ENCODE data around the gene PGAM5.
A peak's percentile ranks its signal among the peaks of the same experiment; 100 is the strongest.

Gene PGAM5

DNA sequence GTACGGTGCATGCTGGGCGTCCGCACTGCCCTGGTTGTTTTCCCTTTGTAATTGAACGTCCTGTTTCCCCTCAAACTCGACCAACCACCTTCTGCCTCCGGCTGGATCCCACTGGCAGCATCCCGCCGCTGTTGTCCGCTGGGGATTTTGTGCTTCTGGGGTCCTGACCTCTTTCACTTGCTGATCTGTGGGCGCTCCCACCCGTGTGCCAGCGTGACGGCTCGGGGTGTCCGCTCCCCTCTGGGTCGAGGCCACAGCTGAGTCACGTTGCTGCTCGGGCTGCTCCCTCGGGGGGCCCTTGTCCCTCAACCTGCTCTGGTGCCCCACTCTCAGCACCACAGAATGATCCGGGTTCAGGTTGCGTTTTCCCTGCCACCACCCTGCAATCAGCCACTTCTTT lies 8.0 kb downstream of the PGAM5 start:
- no peak overlapping the region for H3K27ac ChIP-seq
- H3K4me3 ChIP-seq, result no peak overlapping the region

DNA sequence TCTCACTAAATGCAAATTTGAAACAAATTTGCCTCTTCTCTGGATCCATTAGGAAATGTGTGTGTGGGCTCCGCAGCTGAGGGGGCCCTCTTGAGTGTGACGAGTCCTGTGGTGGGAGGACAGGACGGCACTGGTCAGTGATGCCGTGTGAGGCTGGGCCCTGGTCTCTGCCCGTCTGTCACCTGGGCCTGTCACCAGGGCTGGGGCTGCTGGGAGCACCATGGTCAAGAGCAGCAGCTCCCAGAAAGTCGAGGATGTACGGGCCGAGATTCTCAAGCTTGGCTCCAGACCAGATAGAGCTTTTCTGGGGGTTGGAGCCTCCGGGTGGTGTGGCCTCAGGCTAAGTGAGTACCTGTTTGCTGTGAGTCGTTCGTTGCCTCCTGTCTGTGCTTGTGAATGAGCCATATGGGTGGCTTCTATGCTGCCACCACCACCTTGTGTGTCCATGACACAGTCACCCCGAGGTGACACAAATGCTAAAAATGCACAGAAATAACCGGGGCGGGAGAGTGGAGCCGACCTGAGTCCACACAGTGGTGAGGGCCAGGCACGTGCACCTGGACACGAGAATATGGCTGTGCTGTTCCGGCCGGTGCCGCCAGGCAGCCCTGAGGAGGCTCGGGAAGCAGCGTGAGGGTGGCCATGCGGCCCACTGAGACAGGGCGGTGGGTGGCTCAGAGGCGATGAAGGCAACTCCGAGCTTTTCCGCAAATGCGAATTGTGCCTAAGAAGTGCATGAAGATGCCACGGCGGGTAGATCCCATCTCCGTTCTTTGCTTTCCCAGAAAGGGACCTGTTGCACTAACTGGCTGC lies 8.7 kb downstream of the PGAM5 start:
- no peak overlapping the region for H3K4me3 ChIP-seq
- H3K27ac ChIP-seq, result no peak overlapping the region

DNA sequence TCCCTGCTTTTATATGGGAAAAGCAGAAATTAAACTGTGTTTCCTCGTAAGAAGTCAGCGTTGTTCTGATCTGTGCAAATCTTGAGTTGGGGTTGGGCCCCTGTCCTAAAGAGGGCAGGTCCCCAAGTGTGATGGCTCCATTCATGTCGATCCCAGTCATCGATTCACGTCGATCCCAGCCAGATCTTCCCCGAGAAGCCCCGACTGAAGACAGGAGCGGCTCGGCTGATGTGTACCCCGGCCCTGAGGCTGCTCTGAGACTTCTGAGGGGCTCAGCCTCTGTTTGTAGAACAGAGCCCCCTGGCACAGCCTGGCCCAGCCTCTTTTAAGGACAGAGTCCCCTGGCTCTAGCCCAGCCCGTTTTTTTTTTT lies 9.3 kb downstream of the PGAM5 start:
- no peak overlapping the region for H3K27ac ChIP-seq
- H3K4me3 ChIP-seq, result no peak overlapping the region

DNA sequence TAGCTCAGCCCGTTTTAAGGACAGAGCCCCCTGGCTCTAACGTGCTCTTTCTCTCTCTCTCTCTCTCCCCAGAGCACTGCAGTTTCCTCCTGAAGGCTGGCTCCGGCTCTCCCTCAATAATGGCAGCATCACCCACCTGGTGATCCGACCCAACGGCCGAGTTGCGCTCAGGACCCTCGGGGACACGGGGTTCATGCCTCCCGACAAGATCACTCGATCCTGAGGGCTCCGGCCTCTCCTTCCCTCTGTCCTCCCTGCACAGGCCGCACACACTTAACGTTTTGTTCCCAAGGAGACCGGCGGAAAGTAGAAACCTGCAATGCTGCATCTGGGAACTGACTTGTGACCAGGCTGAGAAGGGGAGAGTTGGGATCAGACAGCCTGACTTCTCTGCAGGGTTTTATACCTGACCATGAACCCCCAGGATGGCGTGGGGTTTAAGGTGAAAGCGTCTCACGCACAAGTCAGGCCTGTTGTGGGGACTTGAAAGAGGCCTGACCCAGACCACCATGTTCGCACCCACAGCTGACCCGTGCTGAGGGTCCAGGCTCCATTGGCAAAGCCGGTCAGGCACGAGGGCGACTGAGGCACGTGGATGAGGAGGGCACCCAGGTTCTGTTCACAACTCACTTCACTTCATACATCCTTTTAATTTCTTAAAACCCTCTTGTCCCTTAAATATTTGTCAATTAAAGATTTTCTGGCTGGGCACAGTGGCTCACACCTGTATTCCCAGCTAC lies 10.1 kb downstream of the PGAM5 start:
- H3K4me3 ChIP-seq, result no peak overlapping the region
- no peak overlapping the region for H3K27ac ChIP-seq

DNA sequence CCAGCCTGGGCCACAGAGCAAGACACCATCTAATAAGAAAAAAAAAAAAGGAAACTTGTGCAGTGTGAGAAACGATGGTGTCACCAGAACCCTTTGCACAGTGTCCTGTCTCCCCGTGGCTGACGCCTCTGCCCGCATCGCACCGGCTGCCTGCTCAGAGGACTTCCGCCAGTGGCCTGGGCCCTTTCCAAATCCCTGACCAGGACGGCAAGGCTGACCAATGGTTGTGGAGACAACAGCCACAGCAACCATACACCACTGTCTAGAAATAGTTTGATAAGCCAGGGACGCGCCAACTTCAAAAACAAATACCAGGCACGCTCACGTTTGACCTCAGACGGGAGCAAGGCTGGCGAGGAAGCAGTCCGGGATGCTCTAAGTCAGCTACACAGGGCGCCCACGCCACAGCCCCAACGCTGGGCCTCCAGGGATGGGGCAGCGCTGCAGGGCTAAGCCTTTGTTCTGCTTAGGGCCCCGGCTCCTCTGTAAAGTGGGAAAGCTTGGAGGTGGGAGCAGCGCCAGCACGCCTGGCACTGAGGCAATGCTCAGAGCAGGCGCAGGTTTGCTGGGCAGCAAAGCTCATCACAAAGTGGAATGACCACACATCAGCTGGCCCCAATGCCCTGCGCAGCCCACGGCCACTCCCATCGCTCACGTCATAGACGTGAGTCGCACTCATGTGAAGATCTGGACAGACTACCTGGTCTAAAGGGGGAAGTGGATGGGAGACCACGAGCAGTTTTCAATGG lies 12.5 kb downstream of the PGAM5 start:
- H3K27ac ChIP-seq, result no peak overlapping the region
- no peak overlapping the region for H3K4me3 ChIP-seq

DNA sequence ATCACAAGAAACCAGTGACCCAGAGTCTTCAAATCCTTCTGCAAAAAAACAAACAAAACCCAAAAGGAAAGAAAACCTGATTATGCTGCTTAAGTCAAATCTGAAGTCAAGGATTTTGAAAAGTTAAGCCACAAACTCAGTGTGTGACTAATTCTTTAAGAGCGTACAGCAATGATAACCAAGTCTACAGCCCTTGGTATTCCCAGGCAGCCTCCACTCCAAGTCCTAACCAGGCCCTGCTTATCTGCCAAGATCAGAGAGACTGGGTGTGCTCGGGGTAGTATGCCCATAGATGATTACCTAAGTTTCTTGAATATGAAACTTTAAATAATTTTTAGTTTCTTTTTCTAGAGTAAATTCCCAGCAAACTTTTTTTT lies 13.1 kb downstream of the PGAM5 start:
- Histone ChIP-seq H3K4me3 (no peak overlapping the region), H3K27ac (peak overlapping the region in 1 of 21 experiments; percentile 42)

DNA sequence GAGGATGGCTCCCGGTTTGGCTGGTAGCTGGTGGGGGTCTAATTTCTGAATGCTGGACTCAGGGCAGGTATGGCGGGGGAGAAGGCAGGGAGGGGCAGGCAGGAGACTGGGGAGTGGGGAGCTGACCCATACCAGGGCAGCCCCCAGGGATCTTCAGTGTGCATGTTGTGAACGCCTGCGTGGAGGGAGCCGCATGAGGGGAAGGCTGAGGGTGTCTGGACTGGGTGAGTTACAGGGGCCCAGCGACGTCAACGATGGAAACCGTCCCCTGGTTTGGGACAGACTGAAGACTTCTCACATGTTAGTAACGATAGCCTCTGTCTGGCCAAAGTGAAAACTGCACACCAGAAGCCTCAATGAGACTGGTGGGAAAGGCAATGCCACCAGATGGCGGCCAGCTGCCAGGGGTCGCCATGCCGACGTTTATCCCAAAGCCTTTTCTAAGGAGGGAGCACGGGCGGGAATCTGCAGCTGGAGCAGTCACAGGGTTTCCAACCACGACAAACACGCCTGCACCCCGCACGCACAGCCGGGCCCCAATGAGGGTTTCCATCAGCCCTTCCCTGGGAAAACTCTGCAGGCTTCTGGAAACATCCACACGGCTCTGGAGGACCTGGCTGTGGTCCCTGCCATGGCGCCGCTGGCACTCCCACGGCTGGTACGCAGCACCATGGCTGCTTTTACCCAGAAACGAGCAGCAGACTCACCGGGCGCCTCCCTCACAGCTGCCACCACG lies 14.0 kb downstream of the PGAM5 start:
- no peak overlapping the region for H3K27ac ChIP-seq
- no peak overlapping the region for H3K4me3 ChIP-seq

DNA sequence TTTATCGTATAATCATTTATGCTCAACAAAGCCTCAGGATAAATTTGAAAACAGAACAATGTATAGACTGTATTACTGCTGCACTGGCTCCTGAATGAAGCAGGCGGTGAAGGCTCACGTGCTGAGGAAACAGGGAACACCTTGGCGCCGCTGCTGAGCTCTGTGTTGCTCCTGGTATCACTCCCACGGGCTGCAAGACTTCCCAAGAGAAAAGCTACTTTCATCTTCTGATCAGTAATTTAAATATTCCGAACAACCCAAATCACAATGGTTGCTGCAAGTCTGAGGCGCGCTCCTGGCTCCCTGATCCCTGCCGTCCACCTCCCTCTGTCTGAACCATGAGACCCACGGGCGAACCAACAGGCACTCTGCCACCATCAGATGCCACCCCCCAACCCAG lies 15.7 kb downstream of the PGAM5 start:
- no peak overlapping the region for H3K27ac ChIP-seq

DNA sequence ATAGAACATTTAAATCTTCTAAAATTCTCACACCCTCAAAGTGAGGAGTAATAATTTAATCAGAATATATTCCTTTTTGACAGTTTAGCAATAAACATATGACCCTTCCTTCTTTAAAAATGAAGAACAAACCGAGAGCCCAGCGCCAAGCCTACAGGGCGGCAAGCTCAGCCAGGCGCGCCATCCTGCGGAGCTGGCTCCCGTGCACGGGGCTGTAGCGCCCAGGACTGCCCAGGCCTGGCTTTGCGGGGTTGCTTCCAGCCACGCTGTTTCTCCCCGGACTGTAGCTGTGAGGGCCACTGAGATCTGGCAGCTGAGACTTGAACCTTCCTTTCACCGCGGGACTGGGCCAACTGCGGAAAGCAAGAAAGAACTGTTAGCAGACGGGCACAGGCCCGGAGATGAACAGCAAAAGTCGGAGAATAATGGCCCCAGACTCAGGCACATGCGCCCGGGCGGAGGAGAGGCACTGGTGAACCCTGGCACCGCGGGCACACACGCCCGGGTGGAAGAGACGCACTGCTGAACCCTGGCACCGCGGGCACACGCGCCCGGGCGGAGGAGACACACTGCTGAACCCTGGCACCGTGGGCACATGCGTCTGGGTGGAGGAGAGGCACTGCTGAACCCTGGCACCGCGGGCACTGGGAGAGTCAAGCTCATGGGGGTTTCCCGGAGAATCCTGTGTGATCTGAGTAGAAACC lies 16.6 kb downstream of the PGAM5 start:
- Histone ChIP-seq H3K4me3 (no peak overlapping the region), H3K27ac (no peak overlapping the region)

More for the DNA sequence above, 15.7 kb downstream of the PGAM5 start:
- H3K4me3 ChIP-seq, result no peak overlapping the region

DNA sequence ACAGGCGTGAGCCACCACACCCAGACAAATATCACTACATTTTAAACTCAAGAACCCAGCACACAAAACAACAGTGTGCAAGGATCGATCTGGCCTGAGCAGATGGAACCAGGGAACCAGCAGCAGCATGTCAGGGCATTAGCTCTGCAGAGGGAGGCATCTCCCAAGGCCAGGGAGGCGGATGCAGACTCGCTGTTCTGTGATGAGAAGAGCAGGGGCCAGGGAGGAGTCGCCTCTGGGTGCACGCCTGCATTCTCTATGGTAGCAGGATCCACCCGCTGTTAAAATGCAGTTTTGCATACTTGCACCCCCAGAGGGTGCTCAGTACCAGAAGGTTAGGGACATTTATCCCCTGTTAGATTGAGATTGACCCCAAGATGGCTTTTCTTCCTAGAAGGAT lies 17.9 kb downstream of the PGAM5 start:
- Histone ChIP-seq H3K4me3 (no peak overlapping the region), H3K27ac (no peak overlapping the region)

DNA sequence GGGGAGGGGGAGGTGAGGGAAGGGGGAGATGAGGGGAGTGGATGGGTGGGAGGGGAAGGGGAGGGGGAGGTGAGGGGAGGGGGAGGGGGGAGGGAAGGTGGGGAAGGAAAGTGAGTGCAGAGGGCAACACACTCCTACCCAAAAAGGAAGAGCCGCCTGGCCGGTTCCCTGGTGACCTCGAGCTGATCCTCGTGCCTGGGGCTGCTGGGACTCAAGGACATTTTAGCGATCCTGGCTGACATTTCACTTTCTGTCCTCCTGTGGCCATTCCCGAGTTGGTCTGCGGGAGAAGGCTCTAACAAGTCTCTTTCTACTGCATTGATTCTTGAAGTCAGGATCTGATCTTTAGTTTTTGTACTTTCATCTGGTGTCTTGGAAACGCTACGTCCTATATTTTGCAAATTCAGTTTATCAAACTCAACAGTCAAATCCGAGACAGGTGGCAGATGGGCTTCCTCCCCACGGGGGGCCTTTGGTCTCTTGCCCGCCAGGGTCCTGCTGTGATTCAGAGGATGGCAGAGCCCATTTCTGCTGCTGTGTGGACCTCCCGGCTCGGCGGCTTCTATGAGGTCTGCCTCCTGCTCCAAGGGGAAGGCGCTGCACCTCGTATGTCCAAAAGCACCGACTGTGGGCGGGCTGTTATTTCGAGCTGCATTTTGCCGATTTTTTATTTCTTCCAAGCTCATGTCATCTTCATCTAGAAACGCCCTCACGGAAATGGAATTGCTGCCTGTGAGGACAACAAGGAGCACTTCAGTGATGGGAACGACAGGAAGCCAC lies 19.1 kb downstream of the PGAM5 start:
- Histone ChIP-seq H3K27ac (no peak overlapping the region), H3K4me3 (no peak overlapping the region)

DNA sequence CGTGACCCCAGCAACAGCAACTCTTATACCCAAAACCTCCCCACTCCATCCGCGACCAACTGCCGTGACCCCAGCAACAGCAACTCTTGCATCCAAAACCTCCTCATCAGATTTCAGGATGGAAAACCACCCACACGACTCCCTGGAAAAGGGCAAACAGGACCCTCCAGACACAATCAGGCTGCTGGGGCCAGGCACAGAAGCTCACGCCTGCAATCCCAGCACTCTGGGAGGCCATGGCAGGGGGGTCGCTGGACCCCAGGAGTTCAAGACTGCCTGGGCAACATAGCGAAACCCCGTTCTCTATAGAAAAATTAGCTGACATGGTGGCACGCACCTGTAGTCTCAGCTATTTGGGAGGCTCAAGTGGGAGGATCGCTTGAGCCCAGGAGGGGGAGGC lies 19.7 kb downstream of the PGAM5 start:
- Histone ChIP-seq H3K27ac (no peak overlapping the region), H3K4me3 (no peak overlapping the region)

DNA sequence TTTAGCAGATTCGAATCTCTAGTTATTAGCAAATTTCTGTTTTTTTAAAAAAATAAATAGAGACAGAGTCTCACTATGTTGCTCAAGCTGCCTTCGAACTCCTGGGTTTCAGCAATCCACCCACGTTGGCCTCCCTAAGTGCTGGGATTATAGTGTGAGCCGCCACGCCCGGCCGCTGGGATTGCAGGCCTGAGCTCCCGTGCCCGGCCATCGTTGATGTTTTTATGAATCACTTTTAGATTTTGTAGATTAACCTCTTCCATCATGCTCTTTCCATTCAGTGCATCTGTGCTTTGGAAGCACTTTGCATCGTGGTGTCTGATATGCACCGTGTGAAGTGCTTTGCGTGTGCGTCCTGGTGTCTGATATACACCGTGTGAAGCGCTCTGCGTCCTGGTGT lies 20.9 kb downstream of the PGAM5 start:
- H3K27ac ChIP-seq, result no peak overlapping the region

DNA sequence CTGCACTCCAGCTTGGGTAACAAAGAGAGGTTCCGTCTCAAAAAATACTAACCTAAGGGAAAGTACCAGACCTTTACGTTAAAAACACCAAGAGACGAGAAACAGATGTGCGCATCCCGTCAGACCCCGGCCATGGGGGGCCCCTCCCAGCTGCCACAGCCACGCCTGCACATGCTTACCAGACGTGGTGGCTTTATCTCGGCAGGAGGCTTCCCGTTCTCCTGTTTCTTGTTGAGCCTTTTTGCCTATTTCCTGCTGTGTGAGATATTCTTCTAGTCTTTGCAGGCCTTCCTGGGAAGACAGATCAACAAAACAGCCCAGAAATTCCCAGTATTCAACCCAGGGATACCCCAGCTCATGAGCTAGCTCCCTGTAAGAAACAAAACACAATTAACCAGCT lies 23.6 kb downstream of the PGAM5 start:
- no peak overlapping the region for H3K27ac ChIP-seq
- no peak overlapping the region for H3K4me3 ChIP-seq

More for the DNA sequence above, 20.9 kb downstream of the PGAM5 start:
- H3K4me3 ChIP-seq, result no peak overlapping the region

DNA sequence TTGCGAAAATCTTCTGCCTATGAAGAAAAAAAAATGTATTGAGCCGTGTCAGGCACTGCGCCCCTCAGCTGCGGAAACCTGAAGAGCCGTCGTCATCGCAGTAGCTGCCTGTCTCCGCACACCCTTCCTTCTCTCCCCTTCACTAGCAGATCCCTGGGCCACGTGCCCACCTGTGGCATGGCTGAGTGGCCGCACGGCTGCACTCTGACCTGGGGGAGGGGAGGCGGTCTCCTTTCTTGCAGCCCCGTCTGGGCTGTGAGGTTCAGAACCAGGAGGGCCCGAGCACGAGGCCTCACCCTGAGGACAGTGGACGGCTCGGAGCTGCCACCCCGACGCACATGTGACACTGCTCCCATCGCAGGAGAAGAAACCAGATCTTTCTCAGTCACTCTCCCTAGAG lies 24.9 kb downstream of the PGAM5 start:
- H3K4me3 ChIP-seq, result no peak overlapping the region
- no peak overlapping the region for H3K27ac ChIP-seq

DNA sequence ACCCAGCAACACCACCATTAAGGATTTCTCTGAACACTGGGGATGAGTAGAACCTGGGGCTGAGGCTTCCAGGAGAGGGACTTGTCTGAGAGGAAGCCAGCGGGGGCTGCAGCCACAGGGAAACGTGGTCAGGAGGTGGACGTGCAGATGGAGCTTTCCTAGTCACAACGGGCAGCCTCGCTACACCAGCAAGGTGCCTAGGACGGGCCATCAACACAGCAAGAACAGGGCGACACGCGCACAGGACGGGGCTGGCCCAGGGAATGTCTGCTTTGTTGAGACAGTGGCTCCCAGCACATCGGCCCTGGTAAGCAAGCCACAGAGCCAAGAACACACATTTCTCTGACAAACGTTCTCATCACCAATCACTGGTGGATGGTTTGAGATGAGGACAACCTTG lies 25.7 kb downstream of the PGAM5 start:
- no peak overlapping the region for H3K27ac ChIP-seq
- H3K4me3 ChIP-seq, result no peak overlapping the region

DNA sequence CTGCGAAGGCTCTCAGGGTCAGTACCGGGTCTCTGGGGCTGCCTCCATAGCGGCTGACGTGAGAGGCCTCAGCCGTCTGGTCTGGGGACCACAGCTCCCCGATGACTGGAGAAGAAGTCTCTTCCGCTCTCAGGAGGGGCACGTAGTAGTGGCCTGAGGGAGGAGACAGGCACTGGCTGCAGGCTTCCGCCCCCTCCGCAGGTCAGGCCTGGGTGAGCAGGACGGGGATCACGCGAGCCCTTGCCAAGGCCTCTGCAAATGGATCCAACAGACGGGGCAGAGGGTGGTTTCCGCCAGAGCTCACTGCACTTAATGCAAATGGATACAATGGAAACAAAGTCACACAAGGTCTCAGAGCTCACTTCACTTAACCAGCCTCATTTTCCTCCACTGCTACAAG lies 26.3 kb downstream of the PGAM5 start:
- Histone ChIP-seq H3K4me3 (no peak overlapping the region), H3K27ac (no peak overlapping the region)

DNA sequence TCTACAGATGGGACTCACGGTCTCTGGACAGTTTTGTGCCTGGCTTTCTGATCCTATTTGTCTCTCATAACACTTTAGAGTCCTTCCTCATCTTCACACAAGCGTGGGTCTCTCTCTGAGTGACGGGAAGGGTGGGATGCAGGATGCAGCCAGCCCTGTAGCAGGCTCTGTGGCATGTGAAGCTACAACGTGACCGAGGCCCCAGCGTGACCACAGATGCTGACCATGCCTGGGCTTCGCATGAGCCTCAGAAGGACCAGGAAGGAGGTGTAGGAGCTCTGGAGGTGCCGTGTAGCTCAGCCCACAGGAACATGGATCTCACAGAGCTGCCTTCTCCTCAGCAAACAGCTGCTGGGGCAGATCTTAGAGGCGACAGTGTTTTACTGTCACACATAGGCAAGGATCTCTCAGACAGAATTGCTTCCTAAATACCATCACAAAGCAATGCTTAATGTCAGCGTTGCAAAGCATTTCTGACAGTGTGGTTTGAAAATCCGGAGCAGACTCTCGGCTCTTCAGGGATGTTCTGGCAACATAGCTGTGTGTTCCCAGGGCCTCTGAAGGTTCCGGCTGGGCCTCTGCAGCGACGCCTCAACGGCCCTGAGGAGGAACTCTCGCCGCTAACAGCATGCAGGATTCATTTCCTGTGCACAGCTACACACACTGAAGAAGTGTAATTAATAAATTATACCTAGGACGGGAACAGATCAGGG lies 29.1 kb downstream of the PGAM5 start:
- H3K4me3 ChIP-seq, result no peak overlapping the region
- no peak overlapping the region for H3K27ac ChIP-seq

All from skin epidermis (tissue), 12 donors.